Sigmoid colon (tissue), 7 donors: ENCODE measurements around the gene WBP1. TPM values are rescaled to one million over a fixed set of nuclear protein-coding genes. Genes with fewer than 3 reads are reported as not detected.
A peak's percentile ranks its signal among the peaks of the same experiment; 100 is the strongest.

Experiments
- DNase-seq: peaks from one replicate; pipeline ENCODE4 v3.0.0-alpha.2; 2019
- H3K27ac ChIP-seq, 4 donors: fragments of 200-600 bp; sonication (generic); one replicate each; pipeline ENCODE4 v1.5.1; 2016 to 2019; ENCODE audit warnings: mild to moderate bottlenecking in 1 of 4
- H3K27me3 ChIP-seq, 3 donors: fragments of 200-600 bp; sonication (generic); one replicate each; pipeline ENCODE4 v1.5.1; 2019; ENCODE audit warnings: mild to moderate bottlenecking in 1 of 3
- H3K36me3 ChIP-seq, 4 donors: fragments of 200-600 bp; sonication (generic); one replicate each; pipeline ENCODE4 v1.5.1; 2016 to 2019
- H3K4me1 ChIP-seq, 4 donors: fragments of 200-600 bp; sonication (generic); one replicate each; pipeline ENCODE4 v1.5.1; 2017 to 2019
- H3K4me3 ChIP-seq, 4 donors: fragments of 200-600 bp; sonication (generic); one replicate each; pipeline ENCODE4 v1.5.1; 2017 to 2019; ENCODE audit warnings: mild to moderate bottlenecking in 2 of 4, moderate library complexity in 1 of 4
- H3K9me3 ChIP-seq, 4 donors: fragments of 200-600 bp in 3 of 4; sonication (generic) in 3 of 4; one replicate each; pipeline versions ENCODE4 v1.5.1 to v1.6.1; 2013 to 2019
- CTCF ChIP-seq, 4 experiments: fragments of 450-650 bp in 3 of 4; fragments of 200-600 bp in 1 of 4; IDR thresholded peaks; one replicate each; pipeline ENCODE4 v1.5.1; 2016 to 2019; ENCODE audit warnings: antibody characterized with exemption in 4 of 4, mild to moderate bottlenecking in 3 of 4, moderate library complexity in 2 of 4
- EP300 ChIP-seq, 4 donors: sonication (generic); formaldehyde crosslinking; IDR thresholded peaks; one replicate each; pipeline ENCODE4 v1.6.1; 2017; ENCODE audit warnings: antibody characterized with exemption in 4 of 4
- POLR2A ChIP-seq, 2 donors: fragments of 450-650 bp; IDR thresholded peaks; one replicate each; pipeline ENCODE4 v1.6.1; 2016; ENCODE audit warnings: antibody characterized with exemption in 2 of 2, mild to moderate bottlenecking in 2 of 2, moderate library complexity in 2 of 2
- POLR2AphosphoS5 ChIP-seq, 4 donors: sonication (generic); formaldehyde crosslinking; IDR thresholded peaks; one replicate each; pipeline ENCODE4 v1.6.1; 2017; ENCODE audit warnings: antibody characterized with exemption in 4 of 4
- WGBS, 2 donors: extraction: QIAGEN DNeasy Blood & Tissue Kit; methylation state at CpG; one replicate each; pipeline ENCODE4 v1.1.7; 2013; 5-methylcytosine and 5-hydroxymethylcytosine counted together
- intact Hi-C: fragments of 100-400 bp; cut with DNase I; formaldehyde crosslinking; loops from one replicate; pipeline ENCODE4 v1.15.1; 2023
- polyA plus RNA-seq, 3 donors: library from polyadenylated mRNA; stranded (reverse); fragments of 200-250 nt; gene quantifications; one replicate each; pipeline ENCODE4 v1.2.3, GENCODE V29; 2013
- total RNA-seq, 4 donors: library from RNA; depleted of rRNA; stranded (reverse); fragments of >200 nt; gene quantifications; one replicate each; pipeline ENCODE4 v1.1.0, GENCODE V29; 2016
- donor health status: healthy with polysubstance abuse.
- donor health status: Bipolar disorder and iron deficiency.
- donor health status: healthy.

Gene WBP1
- total and polyA plus RNA-seq, 7 donors, result 59.2 to 89.2 (median 63.1) TPM

DNA sequence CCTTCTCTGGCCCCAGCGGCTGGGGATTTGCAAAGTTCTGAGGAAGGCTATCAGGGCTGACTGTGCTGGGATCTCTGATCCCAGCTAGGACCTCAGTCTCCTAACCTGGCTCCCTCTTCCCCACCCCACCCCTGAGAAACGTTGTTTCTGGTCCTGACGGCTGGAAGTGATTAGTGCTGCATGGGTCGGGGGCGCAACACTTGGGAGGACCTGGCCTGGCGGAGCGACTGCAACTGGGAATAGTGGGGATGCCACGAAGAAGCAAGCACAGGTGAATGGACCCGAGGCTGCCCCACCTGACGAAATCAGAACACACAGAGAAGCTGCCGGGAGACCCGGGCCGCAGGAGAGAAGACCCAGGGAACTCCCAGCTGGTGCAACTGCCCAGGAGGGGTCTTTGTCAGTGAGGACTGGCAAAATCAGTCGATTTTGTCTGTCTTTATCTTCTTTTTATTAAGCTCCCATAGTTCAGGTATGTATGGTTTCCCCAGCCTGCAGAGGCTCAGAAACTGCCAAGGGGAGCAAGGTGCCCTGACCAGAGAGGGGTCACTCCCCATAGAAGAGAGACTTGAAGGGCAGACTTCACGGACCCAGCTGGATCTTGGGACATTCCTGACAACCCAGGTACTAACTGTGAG, 41.8 kb downstream of the WBP1 start:
- Histone ChIP-seq H3K4me3 (peak overlapping the region in 2 of 4 donors; percentile 36 to 44), H3K27ac (no peak overlapping the region), H3K27me3 (peaks cover 49 to 85% (median 55%) of the 10 kb centered on the region in 3 donors), H3K9me3 (no peaks in the 10 kb centered on the region), H3K36me3 (peaks cover 0 to 8% (median 3%) of the 10 kb centered on the region in 4 donors), H3K4me1 (peaks cover 0 to 50% (median 39%) of the 10 kb centered on the region in 4 donors)
- DNase-seq, result no peak
- 62 to 65% methylated on average over 15 of the region's 15 CpGs for WGBS, 2 donors
- intact Hi-C loops, result no loop called here
- no peak for TF ChIP-seq CTCF (IDR thresholded peaks at IDR 0.05)
- TF ChIP-seq POLR2A (IDR thresholded peaks at IDR 0.05), result no peak
- no peak for TF ChIP-seq EP300 (IDR thresholded peaks at IDR 0.05)
- no peak for TF ChIP-seq POLR2AphosphoS5 (IDR thresholded peaks at IDR 0.05)

DNA sequence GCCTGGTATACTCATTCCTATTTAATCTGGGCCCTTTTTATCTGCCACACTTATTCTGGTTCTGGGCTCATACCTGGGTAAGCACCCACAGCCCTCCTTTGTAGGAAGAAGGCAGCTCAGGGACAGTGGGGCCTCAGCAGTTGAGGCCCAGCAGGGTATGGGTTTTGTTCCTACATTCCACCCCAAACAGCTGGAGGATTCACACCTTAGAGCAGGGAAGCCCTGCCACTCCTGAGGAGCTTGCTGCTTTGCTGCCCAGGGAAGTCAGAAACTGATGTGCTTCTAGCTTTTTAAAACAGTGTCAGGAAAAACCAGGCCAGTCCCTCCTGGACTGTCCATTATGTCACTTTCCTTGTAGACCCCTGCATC, 42.3 kb downstream of the WBP1 start:
- Histone ChIP-seq H3K27ac (no peak overlapping the region), H3K36me3 (peaks cover 0 to 13% (median 8%) of the 10 kb centered on the region in 4 donors), H3K4me3 (no peak overlapping the region), H3K4me1 (peaks cover 0 to 54% (median 44%) of the 10 kb centered on the region in 4 donors), H3K27me3 (peaks cover 49 to 90% (median 55%) of the 10 kb centered on the region in 3 donors), H3K9me3 (no peaks in the 10 kb centered on the region)
- DNase-seq, result no peak
- TF ChIP-seq POLR2A (IDR thresholded peaks at IDR 0.05), result no peak
- no peak for TF ChIP-seq POLR2AphosphoS5 (IDR thresholded peaks at IDR 0.05)
- TF ChIP-seq EP300 (IDR thresholded peaks at IDR 0.05), result no peak
- no peak for TF ChIP-seq CTCF (IDR thresholded peaks at IDR 0.05)
- intact Hi-C loops, result no loop called here

- H3K36me3 ChIP-seq, result peaks cover 0 to 20% (median 12%) of the 10 kb centered on the region in 4 donors
- H3K27ac ChIP-seq, result no peak overlapping the region
- DNase-seq, result no peak
- TF ChIP-seq EP300 (IDR thresholded peaks at IDR 0.05), result no peak
- no peak for TF ChIP-seq POLR2AphosphoS5 (IDR thresholded peaks at IDR 0.05)
- no peaks in the 10 kb centered on the region for H3K9me3 ChIP-seq
- H3K4me1 ChIP-seq, result peaks cover 0 to 63% (median 53%) of the 10 kb centered on the region in 4 donors
- 79 to 86% methylated on average over 18 of the region's 18 CpGs for WGBS, 2 donors
- H3K27me3 ChIP-seq, result peaks cover 49 to 99% (median 55%) of the 10 kb centered on the region in 3 donors
- H3K4me3 ChIP-seq, result no peak overlapping the region
- intact Hi-C loops, result no loop called here
Observed at GRCh38 chr2:74501335-74502071, 43.3 kb downstream of the WBP1 start.

GRCh38 chr2:74502147-74502719, 44.0 kb downstream of the WBP1 start:
- H3K27me3 ChIP-seq, result peaks cover 49 to 97% (median 54%) of the 10 kb centered on the region in 3 donors
- H3K36me3 ChIP-seq, result peaks cover 0 to 20% (median 12%) of the 10 kb centered on the region in 4 donors
- peak overlapping the region; percentile 52 to 76 (median 70) for H3K27ac ChIP-seq
- TF ChIP-seq POLR2AphosphoS5 (IDR thresholded peaks at IDR 0.05) (no peak), EP300 (IDR thresholded peaks at IDR 0.05) (no peak), CTCF (IDR thresholded peaks at IDR 0.05) (no peak), POLR2A (IDR thresholded peaks at IDR 0.05) (no peak)
- 11 to 16% methylated on average over 32 of the region's 32 CpGs for WGBS, 2 donors
- intact Hi-C loops, result no loop called here
- H3K4me1 ChIP-seq, result peaks cover 0 to 69% (median 58%) of the 10 kb centered on the region in 4 donors
- no peak for DNase-seq
- no peaks in the 10 kb centered on the region for H3K9me3 ChIP-seq
- H3K4me3 ChIP-seq, result peak overlapping the region; percentile 26 to 56 (median 44)
